ENCODE results near the gene DTNB. TPM values are rescaled to one million over a fixed set of nuclear protein-coding genes. Genes with fewer than 3 reads are reported as not detected.
"Not testable (repeated sequence)": the region's sequence is repeated elsewhere in the genome, so short reads cannot be mapped to it uniquely, and the experiment has no call there.

DTNB gene
- total RNA-seq, 2 experiments from 2014 or later = 27.3 to 29.1 TPM

DNA sequence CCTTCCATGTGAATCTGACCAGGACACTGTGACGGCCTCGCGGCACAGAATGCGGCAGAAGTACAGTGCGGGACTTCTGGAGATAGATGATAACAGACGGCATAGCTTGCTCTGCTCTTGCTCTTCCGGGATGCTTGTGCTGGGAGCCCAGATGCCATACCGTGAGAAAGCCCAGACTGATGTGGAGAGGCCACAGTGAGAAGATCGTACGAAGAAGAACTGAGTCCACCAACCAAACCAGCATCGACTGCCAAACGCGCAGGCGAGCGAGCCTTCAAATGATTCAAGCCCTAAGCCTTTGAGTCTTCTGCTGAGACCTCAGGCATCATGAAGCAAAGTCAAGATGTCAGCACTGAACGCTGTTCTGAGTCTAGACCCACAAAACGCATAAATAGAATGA, 33.7 kb downstream of the DTNB start:
- Mint-ChIP-seq H3K36me3 (ENCODE audit: low read depth) (peaks cover 19% of the 10 kb centered on the region), H3K27ac (no peak overlapping the region), H3K9me3 (peaks cover 3% of the 10 kb centered on the region), H3K4me1 (ENCODE audit: low read depth) (no peaks in the 10 kb centered on the region), H3K4me3 (no peak overlapping the region), H3K27me3 (no peaks in the 10 kb centered on the region)
- DNase-seq (no peak), ATAC-seq (no peak)
- ChIA-PET CTCF (interaction anchor here (1.8 kb wide), 1 partner anchor 25 kb away, joined by 5 read pairs; no protein-coding TSS in a partner anchor), POLR2A (no interaction called here)
- TF ChIP-seq, protein P1, sequence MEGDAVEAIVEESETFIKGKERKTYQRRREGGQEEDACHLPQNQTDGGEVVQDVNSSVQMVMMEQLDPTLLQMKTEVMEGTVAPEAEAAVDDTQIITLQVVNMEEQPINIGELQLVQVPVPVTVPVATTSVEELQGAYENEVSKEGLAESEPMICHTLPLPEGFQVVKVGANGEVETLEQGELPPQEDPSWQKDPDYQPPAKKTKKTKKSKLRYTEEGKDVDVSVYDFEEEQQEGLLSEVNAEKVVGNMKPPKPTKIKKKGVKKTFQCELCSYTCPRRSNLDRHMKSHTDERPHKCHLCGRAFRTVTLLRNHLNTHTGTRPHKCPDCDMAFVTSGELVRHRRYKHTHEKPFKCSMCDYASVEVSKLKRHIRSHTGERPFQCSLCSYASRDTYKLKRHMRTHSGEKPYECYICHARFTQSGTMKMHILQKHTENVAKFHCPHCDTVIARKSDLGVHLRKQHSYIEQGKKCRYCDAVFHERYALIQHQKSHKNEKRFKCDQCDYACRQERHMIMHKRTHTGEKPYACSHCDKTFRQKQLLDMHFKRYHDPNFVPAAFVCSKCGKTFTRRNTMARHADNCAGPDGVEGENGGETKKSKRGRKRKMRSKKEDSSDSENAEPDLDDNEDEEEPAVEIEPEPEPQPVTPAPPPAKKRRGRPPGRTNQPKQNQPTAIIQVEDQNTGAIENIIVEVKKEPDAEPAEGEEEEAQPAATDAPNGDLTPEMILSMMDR (IDR thresholded peaks at IDR 0.05) = no peak
- intact Hi-C loops (cut with micrococcal nuclease) = no loop called here

DNA sequence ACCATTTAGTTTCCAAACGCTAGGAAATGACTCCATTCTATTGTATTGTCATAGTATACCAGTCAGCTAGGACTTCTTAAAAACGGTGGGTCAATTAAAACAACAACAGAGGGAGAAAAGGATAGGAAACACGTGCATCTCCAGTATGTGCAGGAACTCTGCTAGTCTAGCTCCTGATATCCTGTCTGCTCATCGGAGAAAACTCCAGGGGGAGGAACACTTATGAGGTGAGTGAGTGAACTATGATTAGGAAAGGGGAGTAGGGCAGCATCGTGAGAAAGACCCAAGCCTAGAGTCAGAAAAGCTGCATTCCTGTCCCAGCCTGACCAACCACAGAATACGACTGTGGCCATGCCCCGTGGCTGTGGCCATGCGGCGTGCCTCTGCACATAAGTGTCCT, 34.2 kb downstream of the DTNB start:
- ChIA-PET CTCF (interaction anchor here (1.0 to 1.8 kb wide), 2 partner anchors 26 to 32 kb away, joined by 3 to 5 read pairs; no protein-coding TSS in a partner anchor), POLR2A (no interaction called here)
- TF ChIP-seq, protein P1 (IDR thresholded peaks at IDR 0.05) = no peak
- Mint-ChIP-seq H3K9me3 (peaks cover 3% of the 10 kb centered on the region), H3K4me3 (no peak overlapping the region), H3K4me1 (ENCODE audit: low read depth) (no peaks in the 10 kb centered on the region), H3K36me3 (ENCODE audit: low read depth) (peaks cover 18% of the 10 kb centered on the region), H3K27me3 (no peaks in the 10 kb centered on the region), H3K27ac (no peak overlapping the region)
- ATAC-seq = no peak
- intact Hi-C loops (cut with micrococcal nuclease) = no loop called here
- DNase-seq = no peak

DNA sequence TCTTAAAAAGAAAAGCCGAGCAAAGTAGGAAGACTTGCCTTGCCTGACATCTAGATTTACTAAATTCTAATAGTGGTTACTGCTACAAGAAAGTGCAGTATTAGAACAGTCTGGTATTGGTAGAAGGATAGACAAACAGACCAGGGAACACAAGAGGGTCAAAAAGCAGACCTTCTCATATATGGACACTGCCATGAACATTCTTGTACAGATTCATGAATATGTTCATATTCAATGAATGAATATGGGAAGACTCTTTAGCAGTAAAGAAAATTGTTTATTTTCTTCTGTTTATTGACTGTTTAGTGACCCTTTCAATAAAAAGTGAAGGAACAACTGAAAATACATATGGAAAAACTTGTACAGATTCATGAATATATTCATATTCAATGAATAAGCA, 37.6 kb downstream of the DTNB start:
- intact Hi-C loops (cut with micrococcal nuclease) = no loop called here
- Mint-ChIP-seq H3K4me1 (ENCODE audit: low read depth) (no peaks in the 10 kb centered on the region), H3K27me3 (no peaks in the 10 kb centered on the region), H3K36me3 (ENCODE audit: low read depth) (peaks cover 18% of the 10 kb centered on the region), H3K27ac (no peak overlapping the region), H3K9me3 (peaks cover 3% of the 10 kb centered on the region), H3K4me3 (no peak overlapping the region)
- no peak for DNase-seq
- TF ChIP-seq, protein P1 (IDR thresholded peaks at IDR 0.05) = no peak
- ATAC-seq = no peak
- POLR2A ChIA-PET = no interaction called here
- CTCF ChIA-PET = no interaction called here

DNA sequence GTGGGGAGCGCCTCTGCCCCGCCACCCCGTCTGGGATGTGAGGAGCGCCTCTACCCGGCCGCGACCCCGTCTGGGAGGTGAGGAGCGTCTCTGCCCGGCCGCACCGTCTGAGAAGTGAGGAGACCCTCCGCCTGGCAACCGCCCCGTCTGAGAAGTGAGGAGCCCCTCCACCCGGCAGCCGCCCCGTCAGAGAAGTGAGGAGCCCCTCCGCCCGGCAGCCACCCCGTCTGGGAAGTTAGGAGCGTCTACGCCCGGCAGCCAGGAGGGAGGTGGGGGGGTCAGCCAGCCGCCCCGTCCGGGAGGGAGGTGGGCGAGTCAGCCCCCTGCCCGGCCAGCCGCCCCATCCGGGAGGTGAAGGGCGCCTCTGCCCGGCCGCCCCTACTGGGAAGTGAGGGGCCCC, 39.6 kb downstream of the DTNB start:
- intact Hi-C loops (cut with micrococcal nuclease); DNase-seq; H3K4me3 Mint-ChIP-seq; H3K4me1 Mint-ChIP-seq (ENCODE audit: low read depth); H3K27me3 Mint-ChIP-seq; POLR2A ChIA-PET; H3K27ac Mint-ChIP-seq; CTCF ChIA-PET; H3K9me3 Mint-ChIP-seq; ATAC-seq: not testable (repeated sequence)
- H3K36me3 Mint-ChIP-seq (ENCODE audit: low read depth) = peaks cover 14% of the 10 kb centered on the region

DNA sequence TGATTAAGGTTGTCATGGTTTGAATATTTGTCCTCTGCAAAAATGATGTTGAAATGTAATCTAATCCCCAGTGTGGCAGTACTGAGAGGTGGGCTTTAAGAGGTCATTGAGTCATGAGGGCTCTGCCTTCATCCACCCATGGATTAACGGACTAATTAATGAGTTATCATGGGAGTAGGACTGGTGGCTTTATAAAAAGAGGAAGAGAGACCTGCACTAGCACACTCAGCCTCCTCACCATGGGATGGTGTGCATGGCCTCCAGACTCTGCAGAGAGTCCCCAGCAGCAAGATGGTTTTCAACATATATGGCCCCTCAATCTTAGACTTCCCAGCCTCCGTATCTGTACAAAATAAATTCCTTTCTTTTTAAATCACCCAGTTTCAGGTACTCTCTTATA, 41.0 kb downstream of the DTNB start:
- ChIA-PET CTCF (no interaction called here), POLR2A (no interaction called here)
- Mint-ChIP-seq H3K27ac (no peak overlapping the region), H3K4me3 (no peak overlapping the region), H3K4me1 (ENCODE audit: low read depth) (no peaks in the 10 kb centered on the region), H3K36me3 (ENCODE audit: low read depth) (peaks cover 12% of the 10 kb centered on the region), H3K27me3 (no peaks in the 10 kb centered on the region), H3K9me3 (no peaks in the 10 kb centered on the region)
- ATAC-seq = no peak
- TF ChIP-seq, protein P1 (IDR thresholded peaks at IDR 0.05) = no peak
- DNase-seq = no peak
- intact Hi-C loops (cut with micrococcal nuclease) = no loop called here

DNA sequence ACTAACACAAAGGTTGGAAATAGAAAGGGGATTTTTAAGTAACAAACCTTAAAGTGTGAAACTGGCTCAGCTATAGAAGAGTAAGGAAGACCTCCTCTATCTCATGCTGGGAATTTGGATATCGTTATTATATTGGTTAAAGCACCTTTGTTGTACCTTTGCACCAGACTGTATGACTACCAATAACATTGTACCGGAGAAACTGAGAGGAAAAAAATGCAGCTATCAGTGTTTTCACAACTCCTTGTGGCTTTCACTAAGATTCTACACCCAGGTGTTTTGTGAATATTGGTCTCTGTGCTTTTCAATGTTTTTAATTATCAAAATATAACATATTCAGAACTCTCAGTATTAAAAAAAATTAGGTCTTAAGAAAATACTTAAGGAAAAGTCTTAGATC, 48.7 kb downstream of the DTNB start:
- POLR2A ChIA-PET = no interaction called here

More for the DNA sequence above, 48.7 kb downstream of the DTNB start:
- H3K27me3 Mint-ChIP-seq = no peaks in the 10 kb centered on the region
- DNase-seq (no peak), ATAC-seq (no peak)
- TF ChIP-seq, protein P1 (IDR thresholded peaks at IDR 0.05) = no peak
- CTCF ChIA-PET = interaction anchor here (0.8 to 2.3 kb wide), 2 partner anchors 9 to 18 kb away, joined by 4 to 9 read pairs; no protein-coding TSS in a partner anchor
- H3K27ac Mint-ChIP-seq = no peak overlapping the region
- no peaks in the 10 kb centered on the region for H3K9me3 Mint-ChIP-seq
- peaks cover 2% of the 10 kb centered on the region for H3K4me1 Mint-ChIP-seq (ENCODE audit: low read depth)
- H3K36me3 Mint-ChIP-seq (ENCODE audit: low read depth) = peaks cover 14% of the 10 kb centered on the region
- no peak overlapping the region for H3K4me3 Mint-ChIP-seq
- intact Hi-C loops (cut with micrococcal nuclease) = no loop called here
